Calu3 (cell line): ENCODE data around the gene GPR83. TPM values are rescaled to one million over a fixed set of nuclear protein-coding genes. Genes with fewer than 3 reads are reported as not detected.

Experiments used
- BruUV-seq: library from RNA; stranded (reverse); fragments of 400-500 nt; replicated peaks from 2 replicates; lab custom pipeline; 2021; lab: Mats Ljungman, UMichigan
- CTCF ChIA-PET: fragments of 300-600 bp; sonication (Branson Sonifier 250); formaldehyde crosslinking; loops from one replicate; lab custom pipeline; 2022; ENCODE audit warnings: antibody characterized with exemption; lab: Charles Lee
- DNase-seq: peaks from one replicate; pipeline ENCODE4 v3.0.0; 2022
- H3K27ac Mint-ChIP-seq: one replicate; pipeline ENCODE4 v1.8.0; 2022; ENCODE audit warnings: mixed read lengths; ENCODE audit not compliant: unreplicated experiment
- H3K27me3 Mint-ChIP-seq: one replicate; pipeline ENCODE4 v1.8.0; 2022; ENCODE audit warnings: mixed read lengths; ENCODE audit not compliant: unreplicated experiment
- H3K36me3 Mint-ChIP-seq: one replicate; pipeline ENCODE4 v1.8.0; 2022; ENCODE audit warnings: mild to moderate bottlenecking, moderate library complexity, mixed read lengths; ENCODE audit not compliant: insufficient read depth, unreplicated experiment
- H3K4me1 Mint-ChIP-seq: one replicate; pipeline ENCODE4 v1.8.0; 2022; ENCODE audit warnings: mild to moderate bottlenecking, low read depth, mixed read lengths; ENCODE audit not compliant: unreplicated experiment
- H3K4me3 Mint-ChIP-seq: one replicate; pipeline ENCODE4 v1.8.0; 2022; ENCODE audit warnings: mild to moderate bottlenecking, low read depth, moderate library complexity, mixed read lengths; ENCODE audit not compliant: unreplicated experiment
- H3K9me3 Mint-ChIP-seq: one replicate; pipeline ENCODE4 v1.8.0; 2022; ENCODE audit warnings: low read depth, mixed read lengths; ENCODE audit not compliant: unreplicated experiment
- intact Hi-C: fragments of 100-400 bp; cut with micrococcal nuclease; formaldehyde crosslinking; loops from one replicate; pipeline ENCODE4 v1.10.0; 2022; ENCODE audit not compliant: unreplicated experiment
- total RNA-seq: library from RNA; stranded (reverse); gene quantifications from 2 replicates; pipeline ENCODE4 v1.2.3, GENCODE V29; 2022
- TF ChIP-seq, protein P1 (sequence below): fragments of 200-600 bp; IDR thresholded peaks from one replicate; pipeline ENCODE4 v1.8.0; 2022; ENCODE audit warnings: antibody characterized with exemption; ENCODE audit not compliant: unreplicated experiment

Gene GPR83
- total RNA-seq, 1 experiment from 2014 or later, result 0.19 TPM

DNA sequence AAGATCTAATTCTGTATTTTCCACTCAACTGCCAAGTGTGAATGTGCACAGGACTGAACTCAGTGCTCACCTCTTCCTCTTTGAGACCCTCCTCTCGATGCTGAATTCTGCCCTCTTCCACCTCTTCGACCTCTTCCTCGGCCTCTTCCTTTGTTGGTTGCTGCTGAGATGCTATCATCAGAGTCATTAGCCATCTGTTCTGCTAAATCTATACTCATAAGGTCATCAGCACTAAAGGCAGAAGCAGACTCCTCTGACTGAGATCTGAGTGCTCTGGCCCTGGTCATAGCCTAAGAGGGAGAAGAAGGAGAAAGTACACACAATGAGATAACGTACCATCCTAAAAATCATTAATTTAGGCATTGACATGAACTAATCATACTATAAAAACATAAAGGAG, 45.9 kb upstream of the GPR83 start:
- DNase-seq, result no peak
- Mint-ChIP-seq H3K4me3 (no peak overlapping the region), H3K4me1 (peaks cover 9% of the 10 kb centered on the region), H3K27me3 (no peaks in the 10 kb centered on the region), H3K27ac (no peak overlapping the region), H3K9me3 (no peaks in the 10 kb centered on the region), H3K36me3 (peaks cover 11% of the 10 kb centered on the region)
- CTCF ChIA-PET, result no interaction called here
- BruUV-seq, result no TSS peak
- intact Hi-C loops, result no loop called here
- TF ChIP-seq, protein P1, sequence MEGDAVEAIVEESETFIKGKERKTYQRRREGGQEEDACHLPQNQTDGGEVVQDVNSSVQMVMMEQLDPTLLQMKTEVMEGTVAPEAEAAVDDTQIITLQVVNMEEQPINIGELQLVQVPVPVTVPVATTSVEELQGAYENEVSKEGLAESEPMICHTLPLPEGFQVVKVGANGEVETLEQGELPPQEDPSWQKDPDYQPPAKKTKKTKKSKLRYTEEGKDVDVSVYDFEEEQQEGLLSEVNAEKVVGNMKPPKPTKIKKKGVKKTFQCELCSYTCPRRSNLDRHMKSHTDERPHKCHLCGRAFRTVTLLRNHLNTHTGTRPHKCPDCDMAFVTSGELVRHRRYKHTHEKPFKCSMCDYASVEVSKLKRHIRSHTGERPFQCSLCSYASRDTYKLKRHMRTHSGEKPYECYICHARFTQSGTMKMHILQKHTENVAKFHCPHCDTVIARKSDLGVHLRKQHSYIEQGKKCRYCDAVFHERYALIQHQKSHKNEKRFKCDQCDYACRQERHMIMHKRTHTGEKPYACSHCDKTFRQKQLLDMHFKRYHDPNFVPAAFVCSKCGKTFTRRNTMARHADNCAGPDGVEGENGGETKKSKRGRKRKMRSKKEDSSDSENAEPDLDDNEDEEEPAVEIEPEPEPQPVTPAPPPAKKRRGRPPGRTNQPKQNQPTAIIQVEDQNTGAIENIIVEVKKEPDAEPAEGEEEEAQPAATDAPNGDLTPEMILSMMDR, result no peak

DNA sequence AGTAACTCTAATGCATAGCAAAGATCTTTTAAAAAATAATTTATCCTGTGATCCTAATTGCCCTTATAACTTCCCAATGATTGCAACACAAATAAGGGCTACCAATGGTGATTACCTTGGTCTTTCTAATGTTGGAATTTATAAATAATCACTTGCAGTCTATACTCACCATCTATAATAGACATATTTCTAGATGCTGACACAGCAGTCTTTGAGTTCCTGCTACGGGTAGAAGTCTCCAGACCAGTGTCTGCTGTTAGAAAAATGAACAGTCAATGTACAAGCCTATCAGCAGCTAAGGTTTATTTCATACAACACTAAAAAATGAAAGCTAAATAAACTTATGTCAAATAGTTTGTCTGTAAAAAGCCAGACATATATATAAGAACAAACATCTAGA, 44.4 kb upstream of the GPR83 start:
- TF ChIP-seq, protein P1, result no peak
- no peak for DNase-seq
- H3K4me3 Mint-ChIP-seq, result no peak overlapping the region
- no peak overlapping the region for H3K27ac Mint-ChIP-seq
- intact Hi-C loops, result no loop called here
- peaks cover 9% of the 10 kb centered on the region for H3K4me1 Mint-ChIP-seq
- no TSS peak for BruUV-seq
- H3K36me3 Mint-ChIP-seq, result peaks cover 11% of the 10 kb centered on the region
- H3K9me3 Mint-ChIP-seq, result no peaks in the 10 kb centered on the region
- no peaks in the 10 kb centered on the region for H3K27me3 Mint-ChIP-seq
- CTCF ChIA-PET, result no interaction called here

DNA sequence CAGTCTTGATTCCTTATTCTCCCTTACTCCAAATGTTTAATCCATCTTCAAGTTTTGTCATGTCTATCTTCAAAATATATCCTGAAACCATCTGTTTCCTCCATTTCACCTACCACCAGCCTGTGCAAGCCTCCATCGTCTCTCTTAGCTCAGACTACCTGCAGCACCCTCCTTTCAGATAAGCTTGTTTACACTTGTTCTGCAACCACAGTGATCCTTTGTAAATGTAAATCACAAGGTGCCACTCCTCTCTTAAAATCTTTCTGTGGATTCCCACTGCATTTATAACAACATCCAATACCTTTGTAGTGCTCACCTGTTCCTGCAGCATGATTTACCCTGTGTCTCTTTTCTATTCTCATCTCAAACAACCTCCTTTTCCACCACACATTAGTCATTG, 31.8 kb upstream of the GPR83 start:
- H3K27ac Mint-ChIP-seq, result no peak overlapping the region
- H3K9me3 Mint-ChIP-seq, result no peaks in the 10 kb centered on the region
- no peaks in the 10 kb centered on the region for H3K27me3 Mint-ChIP-seq
- H3K36me3 Mint-ChIP-seq, result peaks cover 5% of the 10 kb centered on the region
- intact Hi-C loops, result no loop called here
- no peak overlapping the region for H3K4me3 Mint-ChIP-seq
- TF ChIP-seq, protein P1, result no peak
- no peaks in the 10 kb centered on the region for H3K4me1 Mint-ChIP-seq
- no peak for DNase-seq
- BruUV-seq, result no TSS peak
- CTCF ChIA-PET, result no interaction called here

DNA sequence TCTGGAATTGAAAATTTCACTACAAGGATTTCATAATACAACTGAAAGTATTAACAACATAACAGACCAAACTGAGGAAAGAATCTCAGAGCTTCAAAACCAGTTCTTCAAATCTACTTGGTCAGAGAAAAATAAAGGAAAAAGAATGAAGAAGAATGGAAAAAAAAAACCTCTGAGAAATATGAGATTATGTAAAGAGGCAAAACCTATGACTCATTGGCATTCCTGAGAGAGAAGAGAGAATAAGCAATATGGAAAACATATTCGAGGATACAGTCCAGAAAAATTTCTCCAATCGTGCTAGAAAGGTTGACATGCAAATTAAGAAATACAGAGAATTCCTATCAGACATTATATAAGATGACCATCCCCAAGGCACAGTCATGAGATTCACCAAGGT, 23.4 kb upstream of the GPR83 start:
- peaks cover 14% of the 10 kb centered on the region for H3K4me1 Mint-ChIP-seq
- no peak overlapping the region for H3K4me3 Mint-ChIP-seq
- H3K27ac Mint-ChIP-seq, result no peak overlapping the region
- intact Hi-C loops, result no loop called here
- CTCF ChIA-PET, result no interaction called here
- H3K36me3 Mint-ChIP-seq, result no peaks in the 10 kb centered on the region
- no TSS peak for BruUV-seq
- no peaks in the 10 kb centered on the region for H3K27me3 Mint-ChIP-seq
- no peaks in the 10 kb centered on the region for H3K9me3 Mint-ChIP-seq
- TF ChIP-seq, protein P1, result no peak
- no peak for DNase-seq
